Trophoblast cell (in vitro differentiated cells and primary cell): ENCODE data around the gene CTH.
"Not testable (repeated sequence)": the region's sequence is repeated elsewhere in the genome, so short reads cannot be mapped to it uniquely, and the experiment has no call there.

ENCODE experiments used
- DNase-seq, 2 donors: peaks; one replicate each; pipeline ENCODE4 v3.0.0-alpha.2; 2016
- H2AFZ ChIP-seq: 2 replicates; pipeline ENCODE4 v1.6.1; 2013; ENCODE audit warnings: low read length, moderate library complexity, mild to moderate bottlenecking; ENCODE audit not compliant: insufficient read depth, poor library complexity
- H2AK5ac ChIP-seq: 2 replicates; pipeline ENCODE4 v1.6.1; 2013; ENCODE audit warnings: mild to moderate bottlenecking, low read length
- H2BK120ac ChIP-seq: 2 replicates; pipeline ENCODE4 v1.6.1; 2013; ENCODE audit warnings: low read length, mild to moderate bottlenecking, moderate library complexity; ENCODE audit not compliant: insufficient read depth, poor library complexity
- H2BK12ac ChIP-seq: 2 replicates; pipeline ENCODE4 v1.6.1; 2013; ENCODE audit warnings: mild to moderate bottlenecking, low read length, moderate library complexity
- H2BK5ac ChIP-seq: 2 replicates; pipeline ENCODE4 v1.6.1; 2013; ENCODE audit warnings: low read length, low read depth, moderate library complexity, mild to moderate bottlenecking; ENCODE audit not compliant: poor library complexity
- H3K14ac ChIP-seq: 2 replicates; pipeline ENCODE4 v1.6.1; 2013; ENCODE audit warnings: mild to moderate bottlenecking, low read length
- H3K18ac ChIP-seq: 2 replicates; pipeline ENCODE4 v1.6.1; 2013; ENCODE audit warnings: mild to moderate bottlenecking, low read length
- H3K23ac ChIP-seq: 2 replicates; pipeline ENCODE4 v1.6.1; 2013; ENCODE audit warnings: low read length
- H3K27ac ChIP-seq: 2 replicates; pipeline ENCODE4 v1.5.1; 2013; ENCODE audit warnings: low read depth, mild to moderate bottlenecking, inconsistent platforms, low read length, moderate library complexity
- H3K27me3 ChIP-seq: 2 replicates; pipeline ENCODE4 v1.6.1; 2013; ENCODE audit warnings: inconsistent platforms, mild to moderate bottlenecking, low read length, moderate library complexity; ENCODE audit not compliant: insufficient read depth
- H3K36me3 ChIP-seq, 2 experiments: 1 replicate in 1 of 2; 2 replicates in 1 of 2; pipeline ENCODE4 v1.6.1; 2013; ENCODE audit warnings: low read length in 2 of 2, mild to moderate bottlenecking in 2 of 2, moderate library complexity in 1 of 2; ENCODE audit not compliant: insufficient read depth in 2 of 2, control insufficient read depth in 1 of 2
- H3K4ac ChIP-seq: 2 replicates; pipeline ENCODE4 v1.6.1; 2013; ENCODE audit warnings: low read depth, mild to moderate bottlenecking, low read length, moderate library complexity
- H3K4me1 ChIP-seq, 2 experiments: 1 replicate in 1 of 2; 2 replicates in 1 of 2; pipeline ENCODE4 v1.6.1; 2013; ENCODE audit warnings: low read length in 2 of 2, mild to moderate bottlenecking in 2 of 2, moderate library complexity in 1 of 2; ENCODE audit not compliant: insufficient read depth in 2 of 2, control insufficient read depth in 1 of 2
- H3K4me2 ChIP-seq: 2 replicates; pipeline ENCODE4 v1.6.1; 2013; ENCODE audit warnings: inconsistent platforms, mild to moderate bottlenecking, low read length, moderate library complexity
- H3K4me3 ChIP-seq: 2 replicates; pipeline ENCODE4 v1.5.1; 2013; ENCODE audit warnings: mild to moderate bottlenecking, low read depth, low read length, inconsistent platforms
- H3K79me1 ChIP-seq: one replicate; pipeline ENCODE4 v1.6.1; 2013; ENCODE audit warnings: low read length
- H3K79me2 ChIP-seq: 2 replicates; pipeline ENCODE4 v1.6.1; 2013; ENCODE audit warnings: low read length, mild to moderate bottlenecking; ENCODE audit not compliant: control insufficient read depth, insufficient read depth, poor library complexity
- H3K9ac ChIP-seq: 2 replicates; pipeline ENCODE4 v1.6.1; 2013; ENCODE audit warnings: mild to moderate bottlenecking, low read length
- H3K9me3 ChIP-seq: 2 replicates; pipeline ENCODE4 v1.6.1; 2013; ENCODE audit warnings: low read depth, mild to moderate bottlenecking, control low read depth, inconsistent platforms, low read length; ENCODE audit not compliant: insufficient read depth
- H4K12ac ChIP-seq: 2 replicates; pipeline ENCODE4 v1.6.1; 2013; ENCODE audit warnings: low read depth, mild to moderate bottlenecking, low read length, moderate library complexity
- H4K8ac ChIP-seq: 2 replicates; pipeline ENCODE4 v1.6.1; 2013; ENCODE audit warnings: low read depth, mild to moderate bottlenecking, low read length, moderate library complexity
- H4K91ac ChIP-seq: one replicate; pipeline ENCODE4 v1.6.1; 2013; ENCODE audit warnings: low read depth, mild to moderate bottlenecking, low read length, moderate library complexity
- WGBS: extraction: QIAGEN DNeasy Blood & Tissue Kit; methylation state at CpG from one replicate; pipeline ENCODE4 v1.1.7; 2013; ENCODE audit warnings: missing lambda C conversion rate; ENCODE audit not compliant: insufficient read length, insufficient coverage; ENCODE audit errors: extremely low coverage; 5-methylcytosine and 5-hydroxymethylcytosine counted together

Gene CTH

DNA sequence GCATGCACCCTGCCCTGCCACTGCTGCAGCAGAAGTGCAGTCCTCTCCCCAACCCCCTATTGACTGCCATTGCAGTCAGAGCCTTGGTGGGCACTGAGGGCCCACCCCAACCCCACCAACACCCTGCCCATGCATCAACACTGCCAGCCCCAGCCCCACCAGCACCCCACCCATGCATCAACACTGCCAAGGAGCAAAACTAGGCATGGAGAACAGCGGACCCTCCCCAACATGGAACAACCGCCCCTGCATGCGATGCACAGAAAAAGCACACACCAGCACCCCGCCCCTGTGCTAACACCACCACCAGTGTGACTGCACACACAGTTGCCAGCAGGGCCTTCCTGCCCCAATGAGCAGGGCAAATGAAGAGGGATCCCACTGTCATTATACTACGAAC, 57.1 kb downstream of the CTH start:
- H3K23ac ChIP-seq: no peak overlapping the region
- no peak overlapping the region for H3K4me2 ChIP-seq
- no peak overlapping the region for H3K4ac ChIP-seq
- no peak for DNase-seq
- H2BK12ac ChIP-seq: no peak overlapping the region
- H3K14ac ChIP-seq: no peak overlapping the region
- WGBS: no CpG with 5 or more reads among the region's 5 CpGs
- no peak overlapping the region for H3K4me3 ChIP-seq
- no peak overlapping the region for H3K18ac ChIP-seq
- H3K27me3 ChIP-seq: no peaks in the 10 kb centered on the region
- no peak overlapping the region for H2AK5ac ChIP-seq
- H4K12ac ChIP-seq: no peak overlapping the region
- H3K4me1 ChIP-seq: no peaks in the 10 kb centered on the region
- H2AFZ ChIP-seq: no peak overlapping the region
- no peaks in the 10 kb centered on the region for H3K79me2 ChIP-seq
- H3K36me3 ChIP-seq: no peaks in the 10 kb centered on the region
- no peak overlapping the region for H3K9ac ChIP-seq
- H2BK5ac ChIP-seq: no peak overlapping the region
- peaks cover 2% of the 10 kb centered on the region for H3K9me3 ChIP-seq
- H4K8ac ChIP-seq: no peak overlapping the region
- H3K79me1 ChIP-seq: no peaks in the 10 kb centered on the region
- no peak overlapping the region for H3K27ac ChIP-seq
- H2BK120ac ChIP-seq: no peak overlapping the region
- no peak overlapping the region for H4K91ac ChIP-seq

DNA sequence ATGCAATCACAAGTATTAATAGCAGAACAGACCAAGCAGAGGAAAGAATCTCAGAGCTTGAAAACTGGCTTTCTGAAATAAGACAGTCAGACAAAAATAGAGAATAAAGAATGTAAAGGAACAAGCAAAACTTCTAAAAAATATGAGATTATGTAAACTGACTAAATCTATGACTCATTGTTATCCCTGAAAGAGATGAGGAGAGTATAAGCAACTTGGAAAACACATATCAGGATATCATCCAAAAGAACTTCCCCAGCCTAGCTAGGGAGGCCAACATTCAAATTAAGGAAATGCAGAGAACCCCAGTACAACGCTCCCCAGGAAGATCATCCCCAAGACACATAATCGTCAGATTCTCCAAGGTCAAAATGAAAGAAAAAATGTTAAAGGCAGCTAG, 58.1 kb downstream of the CTH start:
- WGBS: no CpG with 5 or more reads among the region's 2 CpGs
- not testable (repeated sequence) for H3K14ac ChIP-seq, H4K91ac ChIP-seq, DNase-seq, H3K36me3 ChIP-seq, H3K4me1 ChIP-seq, H3K9me3 ChIP-seq, H2BK12ac ChIP-seq, H3K23ac ChIP-seq, H3K79me2 ChIP-seq, H3K18ac ChIP-seq, H4K8ac ChIP-seq, H3K4me3 ChIP-seq, H2AFZ ChIP-seq, H2AK5ac ChIP-seq, H3K4ac ChIP-seq, H3K27me3 ChIP-seq, H3K79me1 ChIP-seq, H2BK120ac ChIP-seq, H3K4me2 ChIP-seq, H3K27ac ChIP-seq, H3K9ac ChIP-seq, H4K12ac ChIP-seq, H2BK5ac ChIP-seq

DNA sequence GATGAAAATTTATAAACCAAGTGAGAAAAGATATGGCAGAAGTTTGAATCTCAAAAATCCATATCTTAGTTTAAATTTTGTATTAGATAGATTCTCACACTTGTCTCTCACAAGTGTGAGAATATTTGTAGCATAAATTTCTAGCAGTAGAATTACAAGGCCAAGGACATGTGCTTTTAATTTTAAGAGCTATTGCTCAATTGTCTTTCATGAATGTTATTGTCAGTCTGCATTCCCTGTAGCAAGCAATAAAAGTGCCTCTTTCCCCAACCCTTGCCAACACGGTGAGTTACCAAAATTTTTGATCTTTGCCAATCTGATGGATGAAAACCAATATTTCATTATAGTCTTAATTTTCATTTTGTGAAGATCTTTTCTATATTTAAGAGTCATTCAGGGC, 64.0 kb downstream of the CTH start:
- no CpG with 5 or more reads among the region's 1 CpG for WGBS
- H3K23ac ChIP-seq: no peak overlapping the region
- no peak overlapping the region for H2BK120ac ChIP-seq
- H4K8ac ChIP-seq: no peak overlapping the region
- H3K27me3 ChIP-seq: no peaks in the 10 kb centered on the region
- H4K91ac ChIP-seq: no peak overlapping the region
- H3K4me3 ChIP-seq: no peak overlapping the region
- H2BK5ac ChIP-seq: no peak overlapping the region
- H3K36me3 ChIP-seq: no peaks in the 10 kb centered on the region
- no peaks in the 10 kb centered on the region for H3K79me2 ChIP-seq
- H2BK12ac ChIP-seq: no peak overlapping the region
- no peak overlapping the region for H3K4me2 ChIP-seq
- no peak overlapping the region for H2AFZ ChIP-seq
- H3K27ac ChIP-seq: no peak overlapping the region
- H3K79me1 ChIP-seq: no peaks in the 10 kb centered on the region
- no peak overlapping the region for H3K4ac ChIP-seq
- no peak overlapping the region for H3K14ac ChIP-seq
- H3K4me1 ChIP-seq: no peaks in the 10 kb centered on the region
- H2AK5ac ChIP-seq: no peak overlapping the region
- no peaks in the 10 kb centered on the region for H3K9me3 ChIP-seq
- no peak overlapping the region for H3K18ac ChIP-seq
- H4K12ac ChIP-seq: no peak overlapping the region
- DNase-seq: no peak
- H3K9ac ChIP-seq: no peak overlapping the region

- Histone ChIP-seq H3K27ac (no peak overlapping the region), H3K4me2 (no peak overlapping the region), H3K36me3 (no peaks in the 10 kb centered on the region), H2BK12ac (no peak overlapping the region), H3K79me1 (no peaks in the 10 kb centered on the region), H2BK5ac (no peak overlapping the region), H2AK5ac (no peak overlapping the region), H3K27me3 (no peaks in the 10 kb centered on the region), H4K91ac (no peak overlapping the region), H2AFZ (no peak overlapping the region), H3K79me2 (no peaks in the 10 kb centered on the region), H3K4ac (no peak overlapping the region), H3K9me3 (no peaks in the 10 kb centered on the region), H4K8ac (no peak overlapping the region), H2BK120ac (no peak overlapping the region), H3K4me1 (no peaks in the 10 kb centered on the region), H3K18ac (no peak overlapping the region), H3K9ac (no peak overlapping the region), H3K23ac (no peak overlapping the region), H4K12ac (no peak overlapping the region), H3K14ac (no peak overlapping the region), H3K4me3 (no peak overlapping the region)
- WGBS: no CpG with 5 or more reads among the region's 12 CpGs
- no peak for DNase-seq
Measured at GRCh38 chr1:70477090-70477489, 66.0 kb downstream of the CTH start.
